ENCODE results near the gene SNAP23. TPM values are rescaled to one million over a fixed set of nuclear protein-coding genes. Genes with fewer than 3 reads are reported as not detected.

The SNAP23 gene
- total RNA-seq: 43.9 and 46.2 TPM in 2 replicates

DNA sequence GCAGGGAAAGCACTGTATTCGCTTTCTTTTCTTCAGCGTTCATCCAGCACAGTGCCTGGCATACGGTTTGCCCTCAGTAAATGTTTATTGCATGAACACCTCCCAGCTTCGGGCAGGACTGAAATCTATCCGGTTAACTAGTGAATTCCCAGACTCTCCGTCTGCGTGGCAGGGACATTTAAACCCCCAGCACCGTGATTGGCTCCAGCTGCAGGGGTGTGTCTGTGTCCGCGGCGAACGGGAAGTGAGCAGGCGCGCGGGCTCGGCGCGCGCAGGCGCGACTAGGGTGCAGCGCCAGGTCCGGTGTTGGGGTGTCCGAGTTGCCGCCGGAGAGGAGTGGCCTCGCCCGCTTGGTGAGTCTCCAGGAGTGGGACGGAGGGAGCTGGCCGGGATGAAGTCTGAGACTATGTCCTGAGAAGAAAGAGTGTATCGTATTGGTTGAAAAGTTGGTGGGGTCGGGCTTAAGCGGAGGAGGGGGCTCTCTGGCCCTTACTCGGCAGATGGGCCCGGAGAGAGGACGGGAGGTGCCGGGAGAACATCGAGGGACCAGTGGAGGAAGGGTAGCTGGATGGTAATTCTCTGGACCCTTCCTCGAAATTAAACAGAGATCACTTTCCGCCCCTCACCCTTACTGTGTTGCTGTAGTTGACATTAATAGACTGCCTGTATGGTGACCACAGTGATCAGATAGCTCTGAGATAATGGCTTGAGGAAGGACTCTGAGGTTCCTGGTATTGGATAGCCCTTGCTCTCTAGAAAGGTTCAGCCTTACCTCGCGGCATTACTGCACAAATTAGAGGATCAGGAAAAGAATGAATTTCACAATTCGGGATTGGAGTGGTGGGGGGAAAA, at the start of gene SNAP23:
Gene SNAP23 (plus strand): TSS at position 274 of the 852 bp plus-strand sequence. CDS start 16,213 bp downstream, outside the sequence.

DNA sequence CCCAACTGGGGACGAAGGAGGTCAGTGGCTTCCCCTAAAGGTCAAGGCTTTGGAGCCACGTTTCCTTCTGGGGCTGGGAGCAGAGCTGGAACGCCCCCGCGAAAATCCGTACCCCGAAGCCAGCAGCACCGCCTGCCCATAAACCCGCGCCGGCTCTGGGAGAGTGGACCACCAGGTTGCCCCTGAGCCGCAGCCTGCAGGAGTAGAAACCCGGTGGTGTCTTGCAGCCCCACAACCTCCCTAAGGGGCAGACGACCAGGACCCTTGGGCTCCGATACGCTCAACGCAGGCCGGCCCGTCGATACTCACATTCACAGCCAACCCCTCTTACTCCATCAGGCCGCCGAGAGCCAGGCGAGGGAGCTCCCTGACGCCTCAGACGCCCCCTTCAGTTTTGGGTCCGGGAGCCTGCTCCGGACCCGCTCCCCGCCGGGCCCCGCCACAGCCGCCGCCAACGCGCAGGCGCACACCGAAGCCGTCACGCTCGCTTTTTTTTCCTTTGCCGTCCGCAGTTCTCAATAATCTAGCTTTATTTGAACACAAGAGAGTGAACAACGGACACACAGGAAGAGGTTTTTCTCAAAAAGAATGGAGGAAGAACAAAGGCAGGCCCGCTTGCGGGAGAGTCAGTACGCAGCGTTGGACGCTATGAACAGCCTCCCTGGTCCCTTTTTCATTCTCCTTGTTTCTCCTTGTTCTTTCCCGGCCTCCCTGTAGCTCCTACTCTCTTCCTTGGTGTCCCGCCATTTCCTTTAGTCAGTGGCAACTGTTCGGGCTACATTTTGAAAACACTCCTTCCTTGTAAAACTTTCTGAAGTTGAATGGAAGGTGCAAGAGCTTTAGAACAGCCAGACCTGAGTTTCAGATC, 4.5 kb upstream of the SNAP23 start, which contains the start of gene ZNF106:
Gene ZNF106 (minus strand): TSS at position 471 of the 868 bp plus-strand sequence. CDS start 18,852 bp downstream, outside the sequence.

DNA sequence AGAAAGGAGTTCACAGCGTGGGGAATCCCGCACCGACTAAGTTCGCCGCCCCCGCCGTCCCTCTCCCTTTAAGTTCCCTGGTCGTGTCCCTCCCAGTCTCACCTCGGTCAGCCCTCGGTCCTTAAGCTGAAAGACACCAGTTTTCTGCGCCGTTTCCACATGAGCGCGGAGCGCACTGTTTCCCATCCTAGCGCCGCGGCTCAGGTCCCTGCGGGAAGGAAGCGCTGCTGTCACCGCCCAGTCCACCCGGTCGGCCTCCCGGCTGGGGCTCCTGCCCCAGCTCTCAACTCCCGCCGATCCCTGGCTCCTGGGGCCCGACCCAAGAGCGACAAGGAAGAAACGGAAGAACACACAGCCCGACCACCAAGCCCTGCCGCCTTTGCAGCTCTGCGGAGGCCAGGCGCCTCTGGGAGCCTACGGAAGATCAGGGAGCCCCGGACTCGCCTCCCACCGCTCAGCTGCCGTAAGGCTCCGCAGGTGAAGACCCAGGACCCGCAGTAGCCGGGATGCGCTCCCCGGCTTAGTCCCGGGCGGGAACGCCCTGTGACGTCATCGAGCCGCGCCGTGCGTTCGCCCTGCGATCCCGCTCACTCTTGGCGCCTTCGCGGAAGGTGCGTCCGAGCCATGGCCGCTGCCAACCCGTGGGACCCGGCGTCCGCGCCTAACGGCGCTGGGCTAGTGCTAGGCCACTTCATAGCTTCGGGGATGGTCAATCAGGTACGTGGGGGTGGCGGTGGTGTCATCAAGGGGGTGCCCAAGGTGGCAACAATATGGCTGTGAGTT, 53.0 kb downstream of the SNAP23 start, which contains the start of the genes HAUS2 and LRRC57:
Gene HAUS2 (plus strand): TSS at position 590 of the 783 bp plus-strand sequence. CDS start 35 bp downstream, at position 625.
Gene LRRC57 (minus strand): TSS at position 545 of the 783 bp plus-strand sequence. CDS start 359 bp downstream, at position 186.

DNA sequence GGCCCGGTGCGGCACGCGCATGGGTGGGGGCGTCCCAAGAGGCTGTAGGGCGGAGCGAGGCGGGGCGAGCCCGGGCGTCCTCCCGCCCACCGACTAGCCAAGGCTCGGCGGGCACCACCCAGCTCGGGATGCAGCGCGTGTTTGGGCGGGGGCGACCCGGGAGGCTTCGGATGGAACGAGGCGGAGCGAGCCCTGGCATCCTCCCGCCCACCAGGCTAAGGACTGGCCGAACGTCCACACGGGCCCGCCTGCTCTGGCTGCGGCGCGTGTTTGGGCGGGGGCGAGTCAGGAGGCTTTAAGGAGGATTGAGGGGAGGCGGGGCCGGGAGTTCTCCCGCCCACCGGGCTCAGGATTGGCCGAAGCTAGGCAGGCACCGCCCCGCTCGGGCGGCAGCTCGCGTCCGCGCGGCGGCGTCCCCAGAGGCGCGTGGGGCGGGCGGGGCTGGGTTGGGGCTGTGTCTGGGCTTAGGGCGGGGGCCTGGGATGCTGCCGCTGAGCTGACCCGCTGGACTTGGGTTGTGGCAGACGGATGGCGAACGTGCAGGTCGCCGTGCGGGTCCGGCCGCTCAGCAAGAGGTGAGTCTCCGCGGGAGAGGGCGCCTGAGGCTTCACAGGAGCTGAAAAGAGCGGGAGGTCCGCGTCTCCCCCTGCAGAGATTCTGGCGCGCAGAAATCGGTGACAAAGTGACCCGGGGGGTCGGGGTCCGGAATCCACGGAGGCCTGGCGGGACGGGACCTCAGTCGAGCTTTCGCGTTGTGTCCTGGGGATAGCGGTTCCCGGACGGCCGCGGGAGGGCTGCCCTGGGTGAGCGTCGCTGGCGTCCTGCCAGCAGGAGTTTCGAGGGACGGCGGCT, 80.0 kb downstream of the SNAP23 start, which contains the start of gene STARD9:
Gene STARD9 (plus strand): TSS at position 419 of the 852 bp plus-strand sequence. CDS start 110 bp downstream, at position 529.

Other genes with a start within 250 kb of the SNAP23 start
- 9.6 and 11.9 TPM in 2 replicates for gene GANC, start 222.4 kb upstream of the SNAP23 start, total RNA-seq
- 25.1 and 31.3 TPM in 2 replicates for gene TMEM87A, start 222.2 kb upstream of the SNAP23 start, total RNA-seq
- gene CAPN3, start 136.1 kb upstream of the SNAP23 start, total RNA-seq: 0.50 and 1.6 TPM in 2 replicates
- 18.9 and 20.2 TPM in 2 replicates for gene ZNF106, start 4.5 kb upstream of the SNAP23 start, total RNA-seq
- gene LRRC57, start 53.2 kb downstream of the SNAP23 start, total RNA-seq: 10.8 and 12.2 TPM in 2 replicates
- gene HAUS2, start 53.2 kb downstream of the SNAP23 start, total RNA-seq: 52.6 and 65.0 TPM in 2 replicates
- 2.2 and 2.7 TPM in 2 replicates for gene STARD9, start 80.0 kb downstream of the SNAP23 start, total RNA-seq
- 9.7 and 10.9 TPM in 2 replicates for gene CDAN1, start 241.5 kb downstream of the SNAP23 start, total RNA-seq

All from bronchus fibroblast of lung (primary cell).